AG04450 (cell line): ENCODE results near the gene IDH3G. TPM values are rescaled to one million over a fixed set of nuclear protein-coding genes. Genes with fewer than 3 reads are reported as not detected.

Experiments used
- CTCF ChIA-PET: fragments of 300-600, 350-600 bp; formaldehyde crosslinking; extraction: SDS; loops from one replicate; lab custom pipeline; 2022; ENCODE audit warnings: antibody characterized with exemption, inconsistent platforms; lab: Charles Lee
- POLR2A ChIA-PET: fragments of 350-600 bp; formaldehyde crosslinking; extraction: SDS; loops from one replicate; lab custom pipeline; 2021; ENCODE audit warnings: antibody characterized with exemption, inconsistent platforms; lab: Yijun Ruan, JAX
- DNase-seq: peaks from one replicate; pipeline ENCODE4 v3.0.0-alpha.2; 2011; ENCODE audit warnings: low read depth, low spot score
- H3K27ac ChIP-seq: one replicate; pipeline ENCODE4 v1.5.1; 2012; ENCODE audit warnings: low read depth, low read length, control low read depth
- H3K27me3 ChIP-seq: one replicate; pipeline ENCODE4 v1.6.0; 2012; ENCODE audit warnings: low read length; ENCODE audit not compliant: control insufficient read depth, insufficient read depth
- H3K4me3 ChIP-seq: 2 replicates; pipeline ENCODE4 v1.5.1; 2011; ENCODE audit warnings: mild to moderate bottlenecking, low read depth, low read length, control low read depth
- H3K9me3 ChIP-seq: 2 replicates; pipeline ENCODE4 v1.5.1; 2012; ENCODE audit warnings: low read length; ENCODE audit not compliant: control insufficient read depth, insufficient read depth
- polyA plus RNA-seq: library from polyadenylated mRNA; depleted of rRNA; stranded (reverse); fragments of >200 nt; gene quantifications from 2 replicates; pipeline ENCODE4 v1.2.3, GENCODE V29; 2011
- TF ChIP-seq, protein P1 (sequence below): IDR thresholded peaks from 2 replicates; pipeline ENCODE4 v1.5.1; 2011; ENCODE audit warnings: low read depth, low read length, control low read depth, inconsistent platforms

Gene IDH3G
- polyA plus RNA-seq, 1 experiment = 42.8 TPM

DNA sequence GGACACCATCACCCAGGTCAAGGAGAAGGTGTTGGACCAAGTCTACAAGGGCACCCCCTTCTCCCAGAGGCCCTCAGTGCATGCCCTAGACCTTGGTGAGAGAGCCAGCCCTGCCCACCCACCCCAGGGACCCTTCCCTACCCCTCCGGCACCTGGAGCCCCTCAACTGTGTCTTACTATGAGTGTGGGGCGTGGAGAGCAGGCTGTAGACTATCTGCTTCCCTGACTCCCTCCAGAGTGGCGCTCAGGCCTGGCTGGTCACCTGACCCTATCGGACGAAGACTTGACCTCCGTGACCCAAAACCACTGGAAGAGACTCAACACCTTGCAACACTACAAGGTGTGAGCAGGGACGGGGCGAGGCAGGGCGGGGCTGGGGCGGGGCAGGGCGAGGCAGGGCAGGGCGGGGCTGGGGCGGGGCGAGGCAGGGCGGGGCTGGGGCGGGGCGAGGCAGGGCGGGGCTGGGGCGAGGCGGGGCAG, 18.0 kb downstream of the IDH3G start:
- H3K27ac ChIP-seq = no peak overlapping the region
- H3K4me3 ChIP-seq = no peak overlapping the region
- ChIA-PET POLR2A (no interaction called here), CTCF (no interaction called here)
- no peaks in the 10 kb centered on the region for H3K9me3 ChIP-seq
- H3K27me3 ChIP-seq = no peaks in the 10 kb centered on the region
- no peak for DNase-seq
- TF ChIP-seq, protein P1, sequence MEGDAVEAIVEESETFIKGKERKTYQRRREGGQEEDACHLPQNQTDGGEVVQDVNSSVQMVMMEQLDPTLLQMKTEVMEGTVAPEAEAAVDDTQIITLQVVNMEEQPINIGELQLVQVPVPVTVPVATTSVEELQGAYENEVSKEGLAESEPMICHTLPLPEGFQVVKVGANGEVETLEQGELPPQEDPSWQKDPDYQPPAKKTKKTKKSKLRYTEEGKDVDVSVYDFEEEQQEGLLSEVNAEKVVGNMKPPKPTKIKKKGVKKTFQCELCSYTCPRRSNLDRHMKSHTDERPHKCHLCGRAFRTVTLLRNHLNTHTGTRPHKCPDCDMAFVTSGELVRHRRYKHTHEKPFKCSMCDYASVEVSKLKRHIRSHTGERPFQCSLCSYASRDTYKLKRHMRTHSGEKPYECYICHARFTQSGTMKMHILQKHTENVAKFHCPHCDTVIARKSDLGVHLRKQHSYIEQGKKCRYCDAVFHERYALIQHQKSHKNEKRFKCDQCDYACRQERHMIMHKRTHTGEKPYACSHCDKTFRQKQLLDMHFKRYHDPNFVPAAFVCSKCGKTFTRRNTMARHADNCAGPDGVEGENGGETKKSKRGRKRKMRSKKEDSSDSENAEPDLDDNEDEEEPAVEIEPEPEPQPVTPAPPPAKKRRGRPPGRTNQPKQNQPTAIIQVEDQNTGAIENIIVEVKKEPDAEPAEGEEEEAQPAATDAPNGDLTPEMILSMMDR = no peak

DNA sequence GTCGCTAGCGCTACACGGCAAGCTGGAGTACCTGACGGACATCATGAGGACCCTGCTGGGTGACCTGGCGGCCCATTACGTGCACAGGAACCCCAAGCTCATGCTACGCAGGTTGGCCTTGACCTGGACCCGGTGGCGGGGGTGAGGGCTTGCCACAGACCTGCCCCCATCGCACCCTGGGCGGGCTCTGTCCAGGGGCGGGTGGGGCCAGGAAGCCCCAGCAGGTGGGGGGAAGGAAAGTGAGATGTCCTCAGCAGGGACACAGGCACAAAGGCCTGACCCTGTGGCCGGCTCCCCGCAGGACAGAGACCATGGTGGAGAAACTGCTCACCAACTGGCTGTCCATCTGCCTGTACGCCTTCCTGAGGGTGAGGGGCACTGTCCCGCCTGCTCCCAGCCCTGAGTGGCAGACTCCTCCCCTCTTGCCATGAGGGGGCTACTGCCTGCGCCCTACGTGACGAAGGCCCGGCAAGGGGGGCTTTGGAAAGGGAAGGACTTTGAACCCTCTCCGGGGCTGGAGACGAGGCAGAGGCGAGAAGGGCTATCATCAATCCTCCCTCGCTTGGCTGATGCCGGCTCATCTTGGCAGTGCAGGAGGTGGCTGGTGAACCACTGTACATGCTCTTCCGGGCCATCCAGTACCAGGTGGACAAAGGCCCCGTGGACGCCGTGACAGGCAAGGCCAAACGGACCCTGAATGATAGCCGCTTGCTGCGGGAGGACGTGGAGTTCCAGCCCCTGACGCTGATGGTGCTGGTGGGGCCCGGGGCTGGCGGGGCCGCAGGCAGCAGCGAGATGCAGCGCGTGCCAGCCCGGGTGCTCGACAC, 18.7 kb downstream of the IDH3G start:
- Histone ChIP-seq H3K4me3 (no peak overlapping the region), H3K27me3 (no peaks in the 10 kb centered on the region), H3K27ac (no peak overlapping the region), H3K9me3 (no peaks in the 10 kb centered on the region)
- no peak for DNase-seq
- CTCF ChIA-PET = no interaction called here
- POLR2A ChIA-PET = no interaction called here
- TF ChIP-seq, protein P1 = no peak

DNA sequence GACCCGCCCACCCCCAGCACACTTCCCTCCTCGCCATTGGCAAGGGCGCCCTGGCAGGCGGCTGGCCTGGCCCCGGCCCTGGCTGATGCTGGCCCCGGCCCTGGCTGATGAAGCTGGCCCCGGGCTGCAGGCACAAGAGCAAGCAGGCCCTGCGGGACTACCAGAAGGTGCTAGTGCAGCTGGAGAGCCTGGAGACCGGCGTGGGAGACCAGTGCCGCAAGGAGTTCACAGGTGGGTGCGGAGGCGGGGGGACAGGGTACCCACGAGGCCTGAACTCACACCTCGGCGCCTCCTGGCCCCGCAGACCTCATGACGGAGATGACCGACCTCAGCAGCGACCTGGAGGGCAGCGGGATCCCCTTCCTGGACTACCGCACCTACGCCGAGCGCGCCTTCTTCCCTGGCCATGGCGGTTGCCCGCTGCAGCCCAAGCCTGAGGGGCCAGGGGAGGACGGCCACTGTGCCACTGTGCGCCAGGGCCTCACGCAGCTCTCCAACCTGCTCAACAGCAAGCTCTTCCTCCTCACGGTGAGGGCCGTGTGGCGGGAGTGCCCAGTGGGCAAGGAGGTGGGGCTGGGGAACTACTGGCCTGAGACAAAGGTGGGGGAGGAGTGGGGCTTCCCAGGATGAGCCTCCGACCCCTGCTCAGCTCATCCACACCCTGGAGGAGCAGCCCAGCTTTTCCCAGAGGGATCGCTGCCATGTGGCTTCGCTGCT, 19.4 kb downstream of the IDH3G start:
- DNase-seq = no peak
- POLR2A ChIA-PET = no interaction called here
- TF ChIP-seq, protein P1 = no peak
- Histone ChIP-seq H3K27me3 (no peaks in the 10 kb centered on the region), H3K27ac (no peak overlapping the region), H3K9me3 (no peaks in the 10 kb centered on the region), H3K4me3 (no peak overlapping the region)
- CTCF ChIA-PET = no interaction called here

DNA sequence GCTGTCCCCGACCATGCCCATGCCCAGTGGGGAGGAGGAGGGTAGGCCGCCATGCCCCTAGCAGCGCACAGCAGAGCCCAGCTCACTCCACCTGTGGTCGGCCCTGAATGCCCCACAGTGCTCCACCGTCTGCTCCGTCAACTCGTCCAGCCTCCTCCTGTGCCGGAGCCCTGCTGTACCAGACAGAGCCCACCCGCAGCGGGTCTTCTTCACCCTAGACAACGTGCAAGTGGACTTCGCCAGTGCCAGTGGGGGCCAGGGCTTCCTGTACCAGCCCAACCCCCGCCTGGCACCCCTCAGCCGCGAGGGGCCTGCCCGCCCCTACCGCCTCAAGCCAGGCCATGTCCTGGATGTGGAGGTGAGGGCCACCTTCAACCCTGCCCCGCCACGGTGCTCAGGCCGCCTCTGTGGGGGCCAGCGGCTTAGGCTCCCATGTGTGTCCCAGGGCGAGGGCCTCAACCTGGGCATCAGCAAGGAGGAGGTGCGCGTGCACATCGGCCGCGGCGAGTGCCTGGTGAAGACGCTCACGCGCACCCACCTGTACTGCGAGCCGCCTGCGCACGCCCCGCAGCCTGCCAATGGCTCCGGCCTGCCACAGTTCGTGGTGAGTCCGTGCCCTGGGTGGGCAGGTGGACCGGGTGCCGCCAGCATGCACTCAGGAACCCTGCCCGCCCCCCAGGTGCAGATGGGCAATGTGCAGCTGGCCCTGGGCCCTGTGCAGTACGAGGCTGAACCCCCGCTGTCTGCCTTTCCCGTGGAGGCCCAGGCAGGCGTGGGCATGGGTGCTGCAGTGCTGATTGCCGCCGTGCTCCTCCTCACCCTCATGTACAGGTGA, 20.2 kb downstream of the IDH3G start:
- ChIA-PET CTCF (no interaction called here), POLR2A (no interaction called here)
- Histone ChIP-seq H3K27ac (no peak overlapping the region), H3K4me3 (no peak overlapping the region), H3K9me3 (no peaks in the 10 kb centered on the region), H3K27me3 (no peaks in the 10 kb centered on the region)
- no peak for DNase-seq
- TF ChIP-seq, protein P1 = no peak
